ENCODE results near the gene BICRA. TPM values are rescaled to one million over a fixed set of nuclear protein-coding genes. Genes with fewer than 3 reads are reported as not detected.
"Not testable (repeated sequence)": the region's sequence is repeated elsewhere in the genome, so short reads cannot be mapped to it uniquely, and the experiment has no call there.

BICRA gene
- total RNA-seq, 2 donors from 2014 or later = 14.9 to 16.8 TPM

DNA sequence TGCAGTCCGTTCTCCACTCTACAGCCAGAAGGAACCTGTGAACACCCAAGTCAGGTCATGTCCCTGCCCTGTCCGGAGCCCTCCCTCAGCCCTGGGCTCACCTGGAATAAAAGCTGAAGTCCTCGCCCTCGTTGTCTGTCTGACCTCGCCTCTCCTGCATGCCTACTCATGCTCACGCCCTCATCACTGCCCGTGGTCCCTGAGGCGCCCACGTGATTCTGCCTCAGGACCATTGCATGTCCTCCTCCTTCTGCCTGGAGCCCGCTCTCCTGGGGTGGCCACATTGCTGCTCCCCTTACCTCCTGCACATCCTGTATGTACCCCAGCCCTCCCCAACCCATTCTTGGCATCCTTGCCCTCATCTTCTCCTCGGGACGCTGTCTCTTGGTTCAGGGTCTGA, 42.2 kb downstream of the BICRA start:
- ATAC-seq = no peak
- intact Hi-C loops (cut with DNase I, micrococcal nuclease) = no loop called here
- DNase-seq = no peak

DNA sequence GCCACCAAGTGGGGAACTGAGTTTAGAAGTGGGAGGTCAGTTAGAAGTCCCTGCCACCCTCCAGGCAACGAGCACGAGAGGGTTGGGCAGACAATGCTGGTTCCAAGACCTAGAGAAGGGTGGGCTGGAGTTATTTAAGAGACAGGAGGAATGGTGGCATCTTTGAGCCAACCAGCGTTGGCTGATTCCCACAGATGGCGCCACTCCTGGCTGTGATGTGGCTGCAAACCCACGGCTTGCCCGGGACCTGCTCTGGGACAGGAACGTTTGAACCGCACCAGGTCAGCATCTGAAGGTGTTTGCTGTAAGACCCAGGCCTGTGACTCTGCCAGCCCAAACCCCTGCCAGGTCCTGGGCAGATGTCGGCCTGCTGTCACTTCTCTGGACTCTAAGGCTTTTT, 42.8 kb downstream of the BICRA start:
- ATAC-seq (no peak), DNase-seq (no peak)
- intact Hi-C loops (cut with DNase I, micrococcal nuclease) = no loop called here

DNA sequence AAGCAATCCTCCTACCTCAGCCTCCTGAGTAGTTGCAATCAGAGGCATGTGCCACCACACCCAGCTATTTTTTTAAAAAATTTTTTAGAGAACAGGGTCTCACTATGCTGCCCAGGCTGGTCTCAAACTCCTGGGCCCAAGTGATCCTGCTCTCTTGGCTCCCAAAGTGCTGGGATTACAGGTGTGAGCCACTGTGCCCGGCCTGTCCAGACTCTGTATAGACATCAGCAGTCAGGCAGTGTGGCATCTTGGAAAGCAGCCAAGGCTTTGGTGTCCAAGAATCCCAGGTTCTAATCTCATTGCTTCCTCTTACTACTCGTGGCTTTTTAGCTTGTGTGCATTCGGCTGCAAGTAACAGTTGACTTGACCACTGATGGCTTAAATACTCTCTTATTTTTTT, 43.4 kb downstream of the BICRA start:
- ATAC-seq (no peak), DNase-seq (no peak)
- intact Hi-C loops (cut with DNase I, micrococcal nuclease) = no loop called here

DNA sequence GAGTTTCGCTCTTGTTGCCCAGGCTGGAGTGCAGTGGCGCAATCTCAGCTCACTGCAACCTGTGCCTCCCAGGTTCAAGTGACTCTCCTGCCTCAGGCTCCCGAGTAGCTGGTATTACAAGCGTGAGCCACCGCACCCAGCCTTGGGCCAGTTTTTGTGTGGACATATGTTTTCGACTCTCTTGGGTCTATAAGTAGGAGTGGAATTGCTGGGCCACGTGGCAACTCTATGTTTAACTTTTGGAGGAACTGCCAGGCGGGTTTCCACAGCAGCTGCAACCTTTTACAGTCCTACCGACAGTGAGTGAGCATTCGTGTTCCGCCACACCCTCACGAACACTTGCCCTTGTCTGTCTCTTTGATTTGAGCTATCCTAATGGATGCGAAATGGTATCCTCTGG, 44.9 kb downstream of the BICRA start:
- ATAC-seq = no peak
- no peak for DNase-seq
- intact Hi-C loops (cut with DNase I, micrococcal nuclease) = no loop called here

DNA sequence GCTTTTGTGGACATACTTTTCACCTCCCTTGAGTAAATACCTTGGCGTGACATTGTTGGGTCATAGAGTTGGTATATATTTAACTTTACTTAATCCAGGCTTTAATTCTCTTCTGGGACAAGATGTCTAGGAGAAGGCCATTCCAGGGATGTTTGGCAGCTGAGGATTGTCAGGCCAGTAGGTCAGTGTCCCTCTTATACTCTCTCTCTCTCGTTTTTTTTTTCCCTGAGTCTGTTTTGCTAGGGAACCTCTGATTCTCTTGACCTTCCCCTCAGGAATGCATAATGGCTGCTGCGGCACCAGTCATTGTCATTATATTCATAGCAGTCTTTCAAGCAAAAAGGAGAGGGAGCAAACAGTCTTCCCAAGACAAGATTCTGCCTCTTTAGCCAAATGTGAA, 48.8 kb downstream of the BICRA start:
- ATAC-seq (no peak), DNase-seq (no peak)
- intact Hi-C loops (cut with DNase I, micrococcal nuclease) = no loop called here

DNA sequence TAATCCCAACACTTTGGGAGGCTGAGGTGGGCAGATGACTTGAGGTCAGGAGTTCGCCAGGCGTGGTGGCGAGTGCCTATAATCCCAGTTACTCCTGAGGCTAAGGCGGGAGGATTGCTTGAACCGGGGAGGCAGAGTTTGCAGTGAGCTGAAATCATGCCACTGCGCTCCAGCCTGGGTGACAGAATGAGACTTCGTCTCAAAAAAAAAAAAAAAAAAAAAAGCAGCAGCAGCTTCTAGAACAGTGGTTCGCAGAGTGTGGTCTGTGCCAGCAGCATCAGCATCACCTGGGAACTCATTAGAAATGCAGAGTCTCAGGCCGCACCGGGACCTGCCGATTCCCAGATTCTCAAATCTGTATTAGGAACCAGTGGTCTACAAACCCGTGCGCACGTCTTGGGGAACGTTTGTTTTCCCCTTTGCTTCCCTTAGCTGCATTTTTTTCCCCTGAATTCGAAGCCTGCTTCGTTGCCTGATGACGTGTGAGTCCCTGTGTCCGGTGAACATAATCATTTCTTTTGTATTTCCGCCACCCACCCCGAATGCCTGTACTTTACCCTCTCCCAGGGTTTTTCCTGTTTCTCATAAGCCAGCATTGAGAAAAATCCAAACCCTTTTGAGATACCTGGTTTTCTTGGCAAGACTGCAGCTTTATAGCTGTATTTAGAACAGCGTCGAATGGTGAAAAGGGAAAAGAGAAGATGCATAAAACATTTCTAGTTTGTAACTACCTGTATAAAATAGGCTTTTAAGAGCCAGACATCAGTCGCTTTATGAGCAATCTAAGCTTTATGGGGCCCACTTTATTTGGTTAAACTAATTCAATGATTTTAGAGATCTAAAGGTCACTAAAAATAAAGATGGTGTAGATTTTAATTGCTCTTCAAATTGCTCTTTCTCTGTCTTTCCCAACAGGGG, 49.8 kb downstream of the BICRA start:
- intact Hi-C loops (cut with DNase I, micrococcal nuclease) = no loop called here
- ATAC-seq (peak; percentile 77), DNase-seq (peak; percentile 59 to 65)

DNA sequence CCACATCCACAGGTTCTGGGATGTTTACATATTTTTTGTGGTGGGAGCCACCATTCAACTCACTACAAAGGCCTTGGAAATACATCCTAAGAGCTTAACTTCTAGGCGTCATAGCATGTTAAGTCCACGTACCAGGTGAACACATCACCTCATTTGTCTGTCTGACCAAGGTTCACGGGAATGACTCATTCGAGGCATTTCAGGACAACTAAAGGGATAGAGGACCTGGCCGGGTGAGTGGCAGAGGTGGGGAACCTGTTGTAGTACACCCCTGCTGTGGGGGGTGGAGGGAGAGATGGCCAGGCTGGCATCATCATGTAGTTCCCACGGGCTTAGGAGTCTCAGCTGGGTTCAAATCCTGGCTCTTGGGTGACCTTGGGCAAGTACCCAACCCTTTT, 51.5 kb downstream of the BICRA start:
- DNase-seq (peak in 1 of 2 donors; percentile 69), ATAC-seq (peak; percentile 62)
- intact Hi-C loops (cut with DNase I, micrococcal nuclease) = no loop called here

DNA sequence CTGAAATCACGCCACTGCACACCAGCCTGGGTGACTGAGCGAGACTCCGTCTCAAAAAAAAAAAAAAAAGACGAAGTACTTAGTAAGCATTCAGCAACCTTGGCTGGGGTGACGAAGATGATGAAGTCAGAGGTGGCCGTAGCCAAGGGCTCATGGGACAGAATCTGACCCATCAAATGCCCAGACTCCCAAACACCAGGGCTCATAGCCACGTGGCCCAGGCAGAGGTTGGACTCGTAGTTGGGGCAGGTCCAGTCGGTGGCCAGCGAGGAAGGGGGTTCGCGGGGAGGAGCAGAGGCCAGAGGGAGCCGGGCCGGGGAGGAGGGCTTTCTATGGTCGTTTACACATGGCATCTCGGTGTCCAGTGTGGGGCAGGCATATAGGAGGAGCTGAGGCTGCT, 52.2 kb downstream of the BICRA start:
- DNase-seq (no peak), ATAC-seq (no peak)
- intact Hi-C loops (cut with DNase I, micrococcal nuclease) = no loop called here

DNA sequence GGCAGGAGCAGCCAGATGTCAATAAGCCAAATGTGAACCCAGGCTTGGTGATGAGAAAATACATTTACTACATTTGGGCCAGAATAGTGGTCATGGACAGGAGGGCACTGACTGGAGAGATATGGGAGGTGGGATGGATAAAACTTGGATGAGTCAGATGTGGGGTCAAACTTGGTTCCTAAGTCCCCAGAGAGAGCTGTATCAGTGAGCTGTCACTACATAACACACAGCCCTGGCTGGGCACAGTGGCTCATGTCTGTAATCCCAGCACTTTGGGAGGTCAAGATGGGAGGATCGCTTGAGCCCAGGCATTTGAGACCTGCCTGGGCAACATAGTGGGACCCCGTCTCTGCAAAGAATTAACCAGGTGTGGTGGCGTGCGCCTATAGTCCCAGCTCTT, 52.7 kb downstream of the BICRA start:
- intact Hi-C loops (cut with DNase I, micrococcal nuclease) = no loop called here
- ATAC-seq (no peak), DNase-seq (no peak)

DNA sequence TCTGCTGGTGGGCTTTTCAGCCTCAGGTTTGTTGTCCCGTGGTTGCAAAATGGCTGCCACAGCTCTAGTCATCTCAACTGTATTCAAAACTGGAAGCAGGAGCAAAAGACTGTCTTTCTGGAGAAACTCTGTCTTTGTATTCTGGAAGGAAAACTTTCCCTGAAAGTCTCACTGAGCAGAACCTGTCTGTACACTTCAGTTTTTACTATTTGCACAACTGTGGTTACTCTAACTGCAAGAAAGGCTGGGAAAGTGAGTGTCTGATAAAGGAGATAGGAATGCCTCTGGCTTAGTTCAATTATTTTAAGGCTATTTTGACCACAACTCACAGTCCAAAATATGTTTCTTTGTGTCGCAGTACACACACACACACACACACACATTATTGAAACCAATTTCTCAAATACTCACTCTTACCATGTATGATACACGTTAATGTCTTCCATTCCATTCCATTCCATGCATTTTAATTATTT, 54.5 kb downstream of the BICRA start:
- intact Hi-C loops (cut with DNase I, micrococcal nuclease) = no loop called here
- DNase-seq (no peak), ATAC-seq (no peak)

DNA sequence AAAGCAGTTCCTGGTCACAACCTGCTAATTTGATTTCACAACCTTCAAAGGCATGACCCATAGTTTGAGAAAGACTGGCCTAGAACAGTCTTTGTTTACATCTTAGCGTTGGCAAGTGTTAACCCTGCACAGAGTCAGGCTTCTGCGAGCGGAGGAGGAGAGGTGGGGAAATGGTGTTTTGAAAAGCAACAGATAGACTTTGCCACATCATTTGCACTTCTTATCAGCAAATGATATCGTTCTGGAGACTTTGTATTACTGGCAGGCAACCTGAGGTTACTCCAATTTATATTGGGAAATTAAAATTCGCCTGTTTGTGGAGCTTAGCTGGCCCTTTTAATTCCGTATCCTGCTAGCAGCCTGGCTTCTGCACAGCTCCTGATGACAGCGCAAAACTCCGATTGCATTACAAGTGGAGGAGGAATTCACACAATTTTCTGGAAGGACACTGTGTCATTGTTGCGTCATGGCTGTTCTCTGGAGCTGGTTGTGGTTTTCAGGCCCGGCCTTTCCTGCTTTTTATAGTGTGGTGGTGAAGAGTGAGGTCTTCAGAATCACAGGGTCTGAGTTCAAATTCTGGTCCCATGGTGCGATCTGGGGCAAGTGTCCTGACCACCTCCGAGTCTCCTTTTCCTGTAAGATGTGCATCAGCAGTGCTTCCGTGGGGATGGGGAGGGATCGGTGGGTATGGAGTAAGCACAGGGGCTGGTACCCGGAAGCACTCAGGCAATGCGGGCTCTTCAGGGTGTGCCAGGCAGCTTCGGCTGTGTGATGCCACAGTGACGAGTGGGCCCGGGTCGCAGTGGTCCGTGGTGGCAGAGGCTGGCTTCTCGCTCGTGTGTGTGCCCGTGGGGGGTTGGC, 55.2 kb downstream of the BICRA start:
- DNase-seq = peak; percentile 31 to 79
- peak; percentile 5 for ATAC-seq
- intact Hi-C loops (cut with DNase I, micrococcal nuclease) = no loop called here

DNA sequence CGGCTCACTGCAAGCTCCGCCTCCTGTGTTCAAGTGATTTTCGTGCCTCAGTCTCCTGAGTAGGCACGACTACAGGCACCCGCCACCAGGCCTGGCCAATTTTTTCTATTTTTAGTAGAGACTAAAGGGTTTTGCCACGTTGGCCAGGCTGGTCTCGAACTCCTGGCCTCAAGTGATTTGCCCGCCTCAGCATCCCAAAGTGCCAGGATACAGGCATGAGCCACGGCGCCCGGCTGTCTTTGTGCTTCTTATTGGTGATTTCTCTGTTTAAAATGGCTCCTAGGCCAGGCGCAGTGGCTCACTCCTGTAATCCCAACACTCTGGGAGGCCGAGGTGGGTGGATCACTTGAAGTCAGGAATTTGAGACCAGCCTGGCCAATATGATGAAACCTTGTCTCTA, 59.6 kb downstream of the BICRA start:
- intact Hi-C loops (cut with DNase I, micrococcal nuclease); ATAC-seq; DNase-seq: not testable (repeated sequence)

DNA sequence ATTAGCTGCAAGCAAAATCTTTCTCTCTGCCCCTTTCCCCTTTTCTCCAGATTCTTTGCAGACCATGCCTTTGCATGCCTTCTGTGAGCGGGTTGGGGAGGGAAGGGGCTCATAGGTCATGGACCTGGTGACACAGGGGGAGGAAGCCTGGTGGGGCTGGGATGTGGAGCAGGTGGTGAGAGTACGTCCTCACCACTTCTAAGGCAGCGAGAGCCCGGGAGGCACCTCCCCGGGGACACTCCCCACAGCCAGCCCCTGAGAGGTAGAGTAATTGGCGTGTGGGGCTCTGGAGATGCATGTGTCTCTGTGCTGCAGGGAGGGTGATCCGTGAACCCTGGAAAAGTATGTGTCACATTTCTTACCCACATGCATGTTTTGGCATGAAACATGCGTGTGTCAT, 61.8 kb downstream of the BICRA start:
- no peak for ATAC-seq
- intact Hi-C loops (cut with DNase I, micrococcal nuclease) = no loop called here
- DNase-seq = no peak

DNA sequence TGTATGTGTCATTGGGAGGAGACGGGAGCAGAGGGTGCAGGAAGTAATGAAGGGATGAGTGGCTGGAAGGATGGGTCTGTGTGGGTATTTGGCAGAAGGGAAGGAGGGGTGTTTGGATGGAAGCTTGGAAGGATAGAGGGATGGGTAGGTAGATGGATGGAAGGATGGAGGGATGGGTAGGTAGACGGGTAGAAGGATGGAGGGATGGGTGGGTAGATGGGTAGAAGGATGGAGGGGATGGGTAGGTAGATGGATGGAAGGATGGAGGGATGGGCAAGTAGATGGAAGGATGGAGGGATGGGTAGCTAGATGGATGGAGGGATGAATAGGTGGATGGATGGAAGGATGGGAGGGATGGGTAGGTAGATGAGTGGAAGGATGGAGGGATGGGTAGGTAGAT, 62.6 kb downstream of the BICRA start:
- intact Hi-C loops (cut with DNase I, micrococcal nuclease) = no loop called here
- DNase-seq (no peak), ATAC-seq (no peak)

DNA sequence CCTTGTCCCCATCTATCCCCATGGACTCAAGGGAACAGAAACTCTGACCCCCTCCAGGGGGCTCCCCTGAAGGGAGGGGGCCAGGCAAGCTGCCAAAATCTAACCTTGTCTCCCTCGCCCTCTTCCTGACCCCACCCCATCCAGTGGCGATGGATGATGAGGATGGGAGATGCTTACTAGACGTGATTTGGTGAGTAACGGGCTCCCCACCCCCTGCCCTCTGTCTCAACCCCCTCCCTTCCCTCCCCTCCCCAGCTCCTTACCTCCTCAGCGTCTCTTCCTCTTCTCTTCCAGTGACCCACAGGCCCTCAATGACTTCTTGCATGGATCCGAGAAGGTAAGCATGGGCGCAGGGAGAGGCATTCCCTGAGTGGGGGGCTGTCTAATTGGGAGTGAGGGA, 64.5 kb downstream of the BICRA start:
- no peak for DNase-seq
- no peak for ATAC-seq
- intact Hi-C loops (cut with DNase I, micrococcal nuclease) = no loop called here

DNA sequence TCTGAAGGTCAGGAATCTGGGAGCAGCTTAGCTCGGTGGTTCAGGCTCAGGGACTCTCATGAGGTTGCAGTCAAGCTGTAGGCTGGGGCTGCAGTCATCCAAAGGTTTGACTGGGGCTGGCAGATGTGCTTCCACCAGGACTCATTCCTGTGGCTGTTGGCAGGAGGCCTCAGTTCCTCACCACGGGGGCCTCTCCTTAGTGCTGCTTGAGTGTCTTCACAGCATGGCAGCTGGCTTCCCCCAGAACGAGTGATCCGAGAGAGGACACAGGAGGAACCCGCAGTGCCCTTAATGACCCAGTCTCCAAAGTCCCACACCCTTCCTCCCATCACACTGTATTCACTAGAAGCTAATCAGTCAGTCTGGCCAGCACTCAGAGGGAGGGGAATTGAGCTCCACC, 65.6 kb downstream of the BICRA start:
- DNase-seq (no peak), ATAC-seq (no peak)
- intact Hi-C loops (cut with DNase I, micrococcal nuclease) = no loop called here

DNA sequence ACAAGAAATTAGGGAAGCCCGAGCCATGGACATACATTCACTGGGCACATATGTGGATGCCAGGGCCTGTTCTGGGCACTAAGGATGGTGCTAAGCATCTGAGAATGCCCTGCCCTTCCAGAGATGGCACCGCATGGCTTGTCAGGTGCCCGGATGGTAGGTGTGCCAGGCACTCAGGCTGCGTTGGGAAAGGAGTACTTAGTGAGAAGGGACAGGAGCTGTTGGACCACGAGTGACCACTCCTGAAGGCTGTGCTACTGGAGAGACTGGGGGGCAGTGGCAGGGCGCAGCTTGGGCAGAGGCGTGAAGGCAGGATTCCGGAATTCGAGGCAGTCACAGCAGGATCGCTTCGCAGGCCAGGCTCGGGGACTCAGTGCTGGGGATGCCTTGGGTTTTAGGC, 66.3 kb downstream of the BICRA start:
- no peak for ATAC-seq
- intact Hi-C loops (cut with DNase I, micrococcal nuclease) = no loop called here

DNA sequence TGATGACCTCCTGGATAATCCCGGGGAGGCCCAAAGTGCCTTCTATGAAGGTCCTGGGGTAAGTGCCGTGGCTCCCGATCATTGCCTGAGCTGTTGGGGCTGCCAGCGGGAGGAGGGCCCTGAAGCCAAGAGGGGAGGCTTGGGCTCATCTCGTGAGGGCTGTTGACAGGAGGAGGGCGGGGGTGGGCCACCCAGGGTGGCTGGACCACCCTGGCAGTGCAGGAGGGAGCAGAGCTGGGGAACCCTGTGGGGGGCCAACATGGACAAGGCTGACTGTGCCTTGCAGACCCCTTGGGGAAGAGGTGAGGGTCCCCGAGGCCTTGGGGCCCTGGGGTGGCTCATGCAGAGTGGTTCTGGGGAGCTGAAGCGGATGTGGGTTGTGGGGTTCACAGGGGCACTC, 66.9 kb downstream of the BICRA start:
- intact Hi-C loops (cut with DNase I, micrococcal nuclease) = no loop called here
- DNase-seq = no peak
- ATAC-seq = no peak

More for the DNA sequence above, 66.3 kb downstream of the BICRA start:
- DNase-seq = no peak

DNA sequence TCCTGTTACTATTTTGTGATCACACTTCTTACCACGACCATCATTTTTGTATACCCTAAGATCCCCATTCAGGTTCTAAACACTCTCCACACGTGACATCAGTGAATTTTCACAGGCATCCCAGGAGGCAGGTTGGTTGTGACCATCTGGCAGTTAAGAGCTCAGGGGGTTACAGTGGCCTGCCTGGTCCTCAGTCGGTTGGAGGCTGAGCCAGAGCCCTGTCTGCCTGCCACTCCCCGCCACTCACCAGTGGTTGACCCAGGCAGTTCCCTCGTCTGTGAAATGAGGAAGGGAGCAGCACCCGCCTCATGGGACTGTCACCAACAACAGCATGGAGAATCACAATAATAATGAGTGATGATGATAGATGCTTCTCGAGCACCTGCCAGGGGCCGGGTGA, 67.9 kb downstream of the BICRA start:
- DNase-seq (no peak), ATAC-seq (no peak)
- intact Hi-C loops (cut with DNase I, micrococcal nuclease) = no loop called here
